CD4-positive, alpha-beta T cell treated with Interleukin-6 at 100 ng/mL for 8 hours (primary cell): Measurements from ENCODE around the gene TKTL1.

ENCODE experiments used
- DNase-seq: peaks from one replicate; pipeline ENCODE4 v3.0.0-alpha.2; 2020; ENCODE audit warnings: mixed read lengths, low spot score

Gene TKTL1

GRCh38 chrX:154378059-154378798 is 82.6 kb downstream of the TKTL1 start:
- no peak for DNase-seq

- peak; percentile 98 for DNase-seq
Observed at GRCh38 chrX:154378799-154379568, 83.4 kb downstream of the TKTL1 start, which contains the start of gene EMD. Gene EMD, plus strand, starts transcription at chrX:154379295. Its CDS starts 190 bp downstream, at chrX:154379485.

- no peak for DNase-seq
Observed at GRCh38 chrX:154379569-154379951, 84.0 kb downstream of the TKTL1 start.
